ENCODE results near the gene SLCO3A1. TPM values are rescaled to one million over a fixed set of nuclear protein-coding genes. Genes with fewer than 3 reads are reported as not detected.
A peak's percentile ranks its signal among the peaks of the same experiment; 100 is the strongest.

SLCO3A1 gene
- total RNA-seq, 1 experiment from 2014 or later, result 5.1 TPM

DNA sequence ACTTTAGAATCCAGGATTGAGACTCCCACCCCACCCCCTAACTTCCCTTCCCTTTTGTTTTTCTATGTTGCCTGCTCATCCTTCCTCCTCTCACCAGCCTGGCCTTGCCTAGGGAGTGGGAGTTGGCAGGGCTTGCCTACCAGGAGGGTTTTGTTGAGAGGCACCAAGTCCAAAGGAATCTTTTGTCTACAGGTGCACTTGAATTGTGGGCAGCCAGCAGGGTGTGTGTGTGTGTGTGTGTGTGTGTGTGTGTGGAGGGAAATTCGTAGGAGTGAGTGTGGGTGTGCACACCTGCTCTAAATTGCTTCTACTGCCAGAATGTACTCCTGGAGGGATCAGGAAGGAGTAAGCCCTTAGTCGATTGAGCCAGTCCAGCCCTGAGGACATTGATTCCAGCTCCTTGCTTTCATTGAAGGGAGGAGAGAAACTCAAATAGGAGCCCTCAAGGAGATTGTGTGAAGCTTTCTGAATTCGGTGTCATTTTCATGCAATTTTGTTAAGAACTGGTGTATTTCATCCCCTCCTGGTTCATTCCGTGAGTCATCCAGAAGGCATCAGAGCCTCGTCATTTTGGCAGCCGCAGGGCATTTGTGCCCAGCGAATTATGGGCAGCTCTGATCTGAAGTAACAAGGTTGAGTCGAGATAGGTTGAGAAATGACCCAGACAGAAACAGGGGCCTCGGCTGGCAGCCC, 112.1 kb downstream of the SLCO3A1 start (continued):
- TF ChIP-seq, protein P1, sequence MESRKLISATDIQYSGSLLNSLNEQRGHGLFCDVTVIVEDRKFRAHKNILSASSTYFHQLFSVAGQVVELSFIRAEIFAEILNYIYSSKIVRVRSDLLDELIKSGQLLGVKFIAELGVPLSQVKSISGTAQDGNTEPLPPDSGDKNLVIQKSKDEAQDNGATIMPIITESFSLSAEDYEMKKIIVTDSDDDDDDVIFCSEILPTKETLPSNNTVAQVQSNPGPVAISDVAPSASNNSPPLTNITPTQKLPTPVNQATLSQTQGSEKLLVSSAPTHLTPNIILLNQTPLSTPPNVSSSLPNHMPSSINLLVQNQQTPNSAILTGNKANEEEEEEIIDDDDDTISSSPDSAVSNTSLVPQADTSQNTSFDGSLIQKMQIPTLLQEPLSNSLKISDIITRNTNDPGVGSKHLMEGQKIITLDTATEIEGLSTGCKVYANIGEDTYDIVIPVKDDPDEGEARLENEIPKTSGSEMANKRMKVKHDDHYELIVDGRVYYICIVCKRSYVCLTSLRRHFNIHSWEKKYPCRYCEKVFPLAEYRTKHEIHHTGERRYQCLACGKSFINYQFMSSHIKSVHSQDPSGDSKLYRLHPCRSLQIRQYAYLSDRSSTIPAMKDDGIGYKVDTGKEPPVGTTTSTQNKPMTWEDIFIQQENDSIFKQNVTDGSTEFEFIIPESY (IDR thresholded peaks at IDR 0.05; ENCODE audit: extremely low read depth, insufficient replicate concordance, low read length), result no peak
- TF ChIP-seq POLR2AphosphoS5 (IDR thresholded peaks at IDR 0.05; ENCODE audit: low read depth, low read length) (no peak), SIN3A (IDR thresholded peaks at IDR 0.05; ENCODE audit: low read depth) (no peak), YY1 (IDR thresholded peaks at IDR 0.05; ENCODE audit: extremely low read depth, insufficient replicate concordance, low read depth, low read length) (no peak), EGR1 (IDR thresholded peaks at IDR 0.05; ENCODE audit: low read depth) (no peak), ZNF274 (IDR thresholded peaks at IDR 0.05; ENCODE audit: low read depth, low read length) (no peak), CEBPB (IDR thresholded peaks at IDR 0.05; ENCODE audit: low read depth) (no peak), SRF (IDR thresholded peaks at IDR 0.05; ENCODE audit: low read depth) (no peak), SP1 (IDR thresholded peaks at IDR 0.05; ENCODE audit: low read depth) (peak; percentile 38; the same call in 1 of the 2 replicates), CTCF (IDR thresholded peaks at IDR 0.05 in 2 of 3, conservative IDR thresholded peaks at IDR 0.05 in 1 of 3; ENCODE audit: borderline replicate concordance in 1 of 3, insufficient read depth in 1 of 3, low read depth in 2 of 3, low read length in 2 of 3) (no peak), ZFX (IDR thresholded peaks at IDR 0.05) (no peak), ELF1 (IDR thresholded peaks at IDR 0.05; ENCODE audit: borderline replicate concordance, low read depth) (no peak), EZH2phosphoT487 (IDR thresholded peaks at IDR 0.05; ENCODE audit: borderline replicate concordance) (no peak), ATF3 (IDR thresholded peaks at IDR 0.05) (no peak), TCF7L2 (IDR thresholded peaks at IDR 0.05; ENCODE audit: borderline replicate concordance, extremely low read depth, insufficient read depth, insufficient read length) (no peak), POLR2A (IDR thresholded peaks at IDR 0.05; ENCODE audit: borderline replicate concordance, extremely low read depth, insufficient read depth, insufficient read length) (no peak), JUND (IDR thresholded peaks at IDR 0.05) (peak; percentile 77)
- TF ChIP-seq, protein P2, sequence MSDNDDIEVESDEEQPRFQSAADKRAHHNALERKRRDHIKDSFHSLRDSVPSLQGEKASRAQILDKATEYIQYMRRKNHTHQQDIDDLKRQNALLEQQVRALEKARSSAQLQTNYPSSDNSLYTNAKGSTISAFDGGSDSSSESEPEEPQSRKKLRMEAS (IDR thresholded peaks at IDR 0.05), result no peak

All from HCT116 (cell line).